HG03354 (cell line): ENCODE results near the gene SPG7.
"Not testable (repeated sequence)": the region's sequence is repeated elsewhere in the genome, so short reads cannot be mapped to it uniquely, and the experiment has no call there.

Experiments
- ATAC-seq: cut with Tn5 transposase; IDR thresholded peaks from one replicate; pipeline ENCODE4 v1.9.1; 2021; ENCODE audit warnings: mild to moderate bottlenecking; ENCODE audit not compliant: unreplicated experiment, poor library complexity, severe bottlenecking

Gene SPG7

GRCh38 chr16:89573826-89574680 is 65.8 kb downstream of the SPG7 start:
- ATAC-seq: peak; percentile 8

- ATAC-seq: peak; percentile 46
These were observed 66.6 kb downstream of the SPG7 start for GRCh38 chr16:89574681-89575246.

- ATAC-seq: peak; percentile 18
These were observed 67.3 kb downstream of the SPG7 start, which contains the start of gene CPNE7 for GRCh38 chr16:89575247-89576152. TSS of gene CPNE7 (plus strand) at chr16:89575758. CDS start at chr16:89575898, 140 bp downstream.

- no peak for ATAC-seq
These were observed 68.2 kb downstream of the SPG7 start for GRCh38 chr16:89576153-89577054.

GRCh38 chr16:89577055-89577759 is 69.0 kb downstream of the SPG7 start:
- no peak for ATAC-seq

GRCh38 chr16:89579351-89579750 is 71.1 kb downstream of the SPG7 start:
- ATAC-seq: no peak

- no peak for ATAC-seq
These were observed 73.0 kb downstream of the SPG7 start for GRCh38 chr16:89581045-89581695.

- no peak for ATAC-seq
These were observed 73.8 kb downstream of the SPG7 start for GRCh38 chr16:89581861-89582563.

- no peak for ATAC-seq
These were observed 74.5 kb downstream of the SPG7 start for GRCh38 chr16:89582614-89583196.

- ATAC-seq: no peak
These were observed 75.1 kb downstream of the SPG7 start for GRCh38 chr16:89583197-89583894.

GRCh38 chr16:89583895-89584644 is 75.9 kb downstream of the SPG7 start:
- no peak for ATAC-seq

- ATAC-seq: no peak
These were observed 76.8 kb downstream of the SPG7 start for GRCh38 chr16:89584768-89585549.

- ATAC-seq: no peak
These were observed 78.0 kb downstream of the SPG7 start for GRCh38 chr16:89586218-89586617.

- ATAC-seq: no peak
These were observed 78.7 kb downstream of the SPG7 start for GRCh38 chr16:89586853-89587252.

- not testable (repeated sequence) for ATAC-seq
These were observed 79.5 kb downstream of the SPG7 start for GRCh38 chr16:89587676-89588075.
